OCI-LY7 (cell line): ENCODE results near the gene SPATA21. TPM values are rescaled to one million over a fixed set of nuclear protein-coding genes. Genes with fewer than 3 reads are reported as not detected.
A peak's percentile ranks its signal among the peaks of the same experiment; 100 is the strongest.

Experiments used
- BruUV-seq: library from RNA; stranded (reverse); fragments of 400-500 nt; replicated peaks from 2 replicates; lab custom pipeline; 2021; lab: Mats Ljungman, UMichigan
- CTCF ChIA-PET: fragments of 300-600 bp; sonication (Branson Sonifier 250); formaldehyde crosslinking; loops from one replicate; lab custom pipeline; 2022; ENCODE audit warnings: antibody characterized with exemption; ENCODE audit not compliant: unreplicated experiment; lab: Charles Lee
- POLR2A ChIA-PET: fragments of 300-600 bp; sonication (Branson Sonifier 250); formaldehyde crosslinking; loops from one replicate; lab custom pipeline; 2022; ENCODE audit warnings: antibody characterized with exemption; lab: Charles Lee
- DNase-seq: peaks from one replicate; pipeline ENCODE4 v3.0.0-alpha.2; 2015; ENCODE audit warnings: low spot score
- H2AFZ ChIP-seq: fragments of 200-600 bp; sonication (generic), shearing (Covaris generic); 2 replicates; pipeline ENCODE4 v1.6.1; 2014; ENCODE audit warnings: mild to moderate bottlenecking, antibody characterized with exemption, low read length, moderate library complexity
- H3K27ac ChIP-seq: fragments of 200-600 bp; sonication (generic); 2 replicates; pipeline ENCODE4 v1.5.1; 2014; ENCODE audit warnings: mixed run types, low read depth, mild to moderate bottlenecking, moderate library complexity, low read length, inconsistent platforms; ENCODE audit not compliant: poor library complexity, severe bottlenecking
- H3K36me3 ChIP-seq: fragments of 200-600 bp; sonication (generic); 2 replicates; pipeline ENCODE4 v1.6.1; 2014; ENCODE audit warnings: mild to moderate bottlenecking, antibody characterized with exemption, low read length, moderate library complexity, mixed read lengths; ENCODE audit not compliant: insufficient read depth
- H3K4me1 ChIP-seq: fragments of 200-600 bp; sonication (generic); 2 replicates; pipeline ENCODE4 v1.5.1; 2014; ENCODE audit warnings: mild to moderate bottlenecking, low read length; ENCODE audit not compliant: insufficient read depth, poor library complexity, severe bottlenecking
- H3K4me2 ChIP-seq: fragments of 200-600 bp; sonication (generic); 2 replicates; pipeline ENCODE4 v1.6.1; 2014; ENCODE audit warnings: mild to moderate bottlenecking, low read length
- H3K4me3 ChIP-seq: fragments of 200-600 bp; sonication (generic); 2 replicates; pipeline ENCODE4 v1.5.1; 2014; ENCODE audit warnings: mild to moderate bottlenecking, low read depth, low read length; ENCODE audit not compliant: poor library complexity, severe bottlenecking
- H3K79me2 ChIP-seq: fragments of 200-600 bp; sonication (generic); 2 replicates; pipeline ENCODE4 v1.6.1; 2016; ENCODE audit warnings: low read depth, mild to moderate bottlenecking, low read length, moderate library complexity, mixed read lengths; ENCODE audit not compliant: insufficient read depth
- H3K9me2 ChIP-seq: fragments of 200-600 bp; sonication (generic); 2 replicates; pipeline ENCODE4 v1.6.1; 2016; ENCODE audit warnings: mild to moderate bottlenecking, low read length, mixed read lengths; ENCODE audit not compliant: insufficient read depth
- H3K9me3 ChIP-seq: fragments of 200-600 bp; sonication (generic); 2 replicates; pipeline ENCODE4 v1.6.1; 2014; ENCODE audit warnings: mild to moderate bottlenecking, mixed run types, low read length, mixed read lengths
- H4K20me1 ChIP-seq: fragments of 200-600 bp; sonication (generic); 2 replicates; pipeline ENCODE4 v1.6.1; 2014; ENCODE audit warnings: mild to moderate bottlenecking, antibody characterized with exemption, low read length, moderate library complexity, mixed read lengths; ENCODE audit not compliant: insufficient read depth
- EZH2phosphoT487 ChIP-seq: fragments of 200-600 bp; sonication (generic); IDR thresholded peaks from 2 replicates; pipeline ENCODE4 v1.6.1; 2018; ENCODE audit warnings: low read depth, borderline replicate concordance, mild to moderate bottlenecking, mixed run types, antibody characterized with exemption, low read length, moderate library complexity, mixed read lengths
- intact Hi-C: fragments of 100-400 bp; cut with micrococcal nuclease; formaldehyde crosslinking; loops from one replicate; pipeline ENCODE4 v1.10.0; 2022; ENCODE audit not compliant: unreplicated experiment
- total RNA-seq, 2 experiments: library from RNA; depleted of rRNA in 1 of 2; stranded (reverse); fragments of >200 nt in 1 of 2; shearing (Covaris generic) in 1 of 2; gene quantifications; 2 replicates each; pipeline ENCODE4 v1.2.3, GENCODE V29; 2014 to 2022
- TF ChIP-seq, protein P1 (sequence below): fragments of 200-600 bp; sonication (generic); conservative IDR thresholded peaks from 2 replicates; pipeline ENCODE4 v1.5.1; 2014; ENCODE audit warnings: mild to moderate bottlenecking, antibody characterized with exemption, low read length, moderate library complexity, mixed read lengths

The SPATA21 gene
- total RNA-seq, 2 experiments from 2014 or later = 0.40 TPM; not detected in 1

DNA sequence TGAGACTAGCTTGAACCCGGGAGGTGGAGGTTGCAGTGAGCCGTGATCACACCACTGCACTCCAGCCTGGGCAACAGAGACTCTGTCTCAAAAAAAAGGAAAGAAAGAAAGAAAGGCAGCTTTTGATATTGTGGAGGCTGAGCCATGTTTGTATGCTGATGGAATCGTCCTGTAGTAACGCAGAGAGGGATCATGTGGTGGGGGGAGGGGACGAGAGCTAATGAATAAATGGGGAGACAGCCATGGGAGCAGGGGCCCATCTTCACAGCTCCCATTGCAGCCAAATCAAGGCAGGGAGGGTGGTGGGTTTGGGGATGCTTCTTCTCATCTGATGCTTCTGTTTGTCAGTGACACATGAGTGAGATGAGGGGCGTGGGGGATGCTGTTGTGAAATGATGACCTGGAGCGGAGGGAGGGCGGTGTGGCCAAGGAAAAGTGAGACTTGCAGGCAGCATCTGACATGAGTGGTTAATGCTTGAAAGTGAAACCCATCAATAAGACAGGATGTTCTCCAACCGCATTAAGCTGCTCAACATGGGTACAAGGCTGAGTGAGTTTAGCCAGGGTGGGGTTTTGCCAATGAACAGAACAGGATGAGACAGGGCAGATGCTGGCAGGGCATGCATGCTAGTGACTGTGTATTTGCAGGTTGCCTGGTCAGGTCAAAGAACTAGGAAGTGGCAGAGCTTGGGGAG, 16.7 kb downstream of the SPATA21 start:
- Histone ChIP-seq H3K27ac (peak overlapping the region; percentile 50), H3K79me2 (no peaks in the 10 kb centered on the region), H3K9me3 (no peaks in the 10 kb centered on the region), H3K9me2 (no peaks in the 10 kb centered on the region), H3K36me3 (no peaks in the 10 kb centered on the region), H4K20me1 (no peaks in the 10 kb centered on the region), H3K4me3 (peak overlapping the region; percentile 1), H3K4me1 (peaks cover 19% of the 10 kb centered on the region), H2AFZ (peak overlapping the region; percentile 82; the same call in 1 of the 2 replicates), H3K4me2 (peak overlapping the region; percentile 54)
- no TSS peak for BruUV-seq
- intact Hi-C loops = no loop called here
- ChIA-PET POLR2A (interaction anchor here (1.0 to 1.7 kb wide), 4 partner anchors 10 to 39 kb away, joined by 3 to 4 read pairs (median 4); no protein-coding TSS in a partner anchor), CTCF (no interaction called here)
- peak; percentile 87 for DNase-seq
- TF ChIP-seq, protein P1, sequence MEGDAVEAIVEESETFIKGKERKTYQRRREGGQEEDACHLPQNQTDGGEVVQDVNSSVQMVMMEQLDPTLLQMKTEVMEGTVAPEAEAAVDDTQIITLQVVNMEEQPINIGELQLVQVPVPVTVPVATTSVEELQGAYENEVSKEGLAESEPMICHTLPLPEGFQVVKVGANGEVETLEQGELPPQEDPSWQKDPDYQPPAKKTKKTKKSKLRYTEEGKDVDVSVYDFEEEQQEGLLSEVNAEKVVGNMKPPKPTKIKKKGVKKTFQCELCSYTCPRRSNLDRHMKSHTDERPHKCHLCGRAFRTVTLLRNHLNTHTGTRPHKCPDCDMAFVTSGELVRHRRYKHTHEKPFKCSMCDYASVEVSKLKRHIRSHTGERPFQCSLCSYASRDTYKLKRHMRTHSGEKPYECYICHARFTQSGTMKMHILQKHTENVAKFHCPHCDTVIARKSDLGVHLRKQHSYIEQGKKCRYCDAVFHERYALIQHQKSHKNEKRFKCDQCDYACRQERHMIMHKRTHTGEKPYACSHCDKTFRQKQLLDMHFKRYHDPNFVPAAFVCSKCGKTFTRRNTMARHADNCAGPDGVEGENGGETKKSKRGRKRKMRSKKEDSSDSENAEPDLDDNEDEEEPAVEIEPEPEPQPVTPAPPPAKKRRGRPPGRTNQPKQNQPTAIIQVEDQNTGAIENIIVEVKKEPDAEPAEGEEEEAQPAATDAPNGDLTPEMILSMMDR = no peak
- no peak for TF ChIP-seq EZH2phosphoT487

GRCh38 chr1:16418823-16419425, 18.3 kb downstream of the SPATA21 start:
- no peak overlapping the region for H3K4me3 ChIP-seq
- intact Hi-C loops = no loop called here
- ChIA-PET POLR2A (interaction anchor here (0.6 kb wide), 1 partner anchor 614 kb away, joined by 3 read pairs; no protein-coding TSS in a partner anchor), CTCF (no interaction called here)
- no peaks in the 10 kb centered on the region for H3K9me2 ChIP-seq
- no peak for DNase-seq
- peaks cover 19% of the 10 kb centered on the region for H3K4me1 ChIP-seq
- no TSS peak for BruUV-seq
- no peaks in the 10 kb centered on the region for H3K79me2 ChIP-seq
- H3K4me2 ChIP-seq = no peak overlapping the region
- no peaks in the 10 kb centered on the region for H3K36me3 ChIP-seq
- TF ChIP-seq EZH2phosphoT487 = no peak
- TF ChIP-seq, protein P1 = no peak
- H3K27ac ChIP-seq = no peak overlapping the region
- H2AFZ ChIP-seq = no peak overlapping the region
- no peaks in the 10 kb centered on the region for H3K9me3 ChIP-seq
- no peaks in the 10 kb centered on the region for H4K20me1 ChIP-seq

DNA sequence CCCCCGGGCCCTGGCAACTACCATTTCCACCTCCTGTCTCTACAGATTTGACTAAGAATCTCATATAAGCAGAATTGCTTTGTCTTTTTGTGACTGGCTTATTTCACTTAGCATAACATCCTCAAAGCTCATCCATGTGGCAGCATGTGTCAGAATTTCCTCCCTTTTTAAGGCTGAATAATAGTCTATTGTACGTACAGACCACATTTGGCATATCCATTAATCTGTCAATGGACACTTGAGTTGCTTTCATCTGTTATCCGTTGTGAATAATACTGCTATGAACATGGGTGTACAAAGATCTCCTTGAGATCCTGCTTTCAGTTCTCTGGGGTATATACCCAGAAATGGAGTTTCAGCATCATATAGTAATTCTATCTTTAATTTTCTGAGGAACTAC, 24.0 kb downstream of the SPATA21 start:
- no peaks in the 10 kb centered on the region for H3K9me3 ChIP-seq
- H3K36me3 ChIP-seq = no peaks in the 10 kb centered on the region
- no peaks in the 10 kb centered on the region for H3K79me2 ChIP-seq
- ChIA-PET CTCF (no interaction called here), POLR2A (no interaction called here)
- no peaks in the 10 kb centered on the region for H3K9me2 ChIP-seq
- H3K4me2 ChIP-seq = no peak overlapping the region
- intact Hi-C loops = no loop called here
- no peak overlapping the region for H2AFZ ChIP-seq
- no peak for TF ChIP-seq EZH2phosphoT487
- TF ChIP-seq, protein P1 = no peak
- H4K20me1 ChIP-seq = no peaks in the 10 kb centered on the region
- H3K4me3 ChIP-seq = no peak overlapping the region
- BruUV-seq = no TSS peak
- no peak for DNase-seq
- no peaks in the 10 kb centered on the region for H3K4me1 ChIP-seq
- H3K27ac ChIP-seq = no peak overlapping the region
